A549 (cell line): ENCODE data around the gene XCR1. TPM values are rescaled to one million over a fixed set of nuclear protein-coding genes. Genes with fewer than 3 reads are reported as not detected.

Experiments used
- ATAC-seq, 2 experiments: fragments of 200-7000 bp in 1 of 2; fragments of >200 bp in 1 of 2; cut with Nextera tagmentation in 1 of 2; cut with Tn5 transposase in 1 of 2; 3 replicates each; pipeline versions ENCODE4 v1.8.0 to v1.9.1; 2018 to 2020; ENCODE audit warnings: mild to moderate bottlenecking in 1 of 2, moderate library complexity in 1 of 2
- CTCF ChIA-PET: fragments of 300-600 bp; sonication (Branson Sonifier 250); formaldehyde crosslinking; extraction: SDS; loops from one replicate; lab custom pipeline; 2021; ENCODE audit warnings: antibody characterized with exemption, inconsistent platforms; lab: Yijun Ruan, JAX
- POLR2A ChIA-PET: fragments of 350-600 bp; formaldehyde crosslinking; extraction: SDS; loops from one replicate; lab custom pipeline; 2021; ENCODE audit warnings: antibody characterized with exemption, inconsistent platforms; lab: Yijun Ruan, JAX
- DNase-seq, 2 experiments: peaks; one replicate each; pipeline versions ENCODE4 v3.0.0 to v3.0.0-alpha.2; 2011 to 2016; ENCODE audit warnings: low read depth in 1 of 2, low spot score in 1 of 2
- FAIRE-seq: peaks from 2 replicates; lab custom pipeline; 2011; peaks lifted over from hg19 to GRCh38; lab: Jason Lieb, UNC
- H3K27ac ChIP-seq, 2 experiments: fragments of >200 bp; sonication (Bioruptor Twin); formaldehyde crosslinking; 3 replicates each; pipeline ENCODE4 v1.5.1; 2016 to 2017
- H3K4me1 ChIP-seq: fragments of >200 bp; sonication (Bioruptor Twin); formaldehyde crosslinking; 3 replicates; pipeline ENCODE4 v1.6.1; 2016
- H3K4me2 ChIP-seq: fragments of >200 bp; sonication (Bioruptor Twin); formaldehyde crosslinking; 3 replicates; pipeline ENCODE4 v1.6.1; 2016
- H3K4me3 ChIP-seq: fragments of >200 bp; sonication (Bioruptor Twin); formaldehyde crosslinking; 3 replicates; pipeline ENCODE4 v1.5.1; 2016
- H3K9me3 ChIP-seq: fragments of >200 bp; sonication (Bioruptor Twin); formaldehyde crosslinking; 3 replicates; pipeline ENCODE4 v1.6.1; 2016
- BHLHE40 ChIP-seq: IDR thresholded peaks from 2 replicates; pipeline ENCODE4 v1.6.1; 2012; ENCODE audit warnings: low read depth, low read length, inconsistent platforms
- CBX2 ChIP-seq: fragments of 200-600 bp; sonication (generic); IDR thresholded peaks from 2 replicates; pipeline ENCODE4 v1.6.1; 2016; ENCODE audit warnings: low read depth, mild to moderate bottlenecking, borderline replicate concordance
- CHD4 ChIP-seq: fragments of 200-600 bp; sonication (generic); IDR thresholded peaks from 2 replicates; pipeline ENCODE4 v1.6.1; 2016; ENCODE audit warnings: antibody characterized with exemption, mild to moderate bottlenecking, borderline replicate concordance
- EHF ChIP-seq: fragments of 250-450 bp; sonication (Bioruptor Pico); IDR thresholded peaks from 2 replicates; pipeline ENCODE4 v1.5.0; 2020; ENCODE audit warnings: mild to moderate bottlenecking
- ESRRA ChIP-seq: fragments of 150-350 bp; IDR thresholded peaks from 2 replicates; pipeline ENCODE4 v1.6.1; 2014; ENCODE audit warnings: mild to moderate bottlenecking, low read length, borderline replicate concordance
- FOSL2 ChIP-seq, 2 experiments: fragments of 450-650 bp in 1 of 2; fragments of >200 bp in 1 of 2; sonication (Bioruptor Twin) in 1 of 2; formaldehyde crosslinking; IDR thresholded peaks; 2 replicates each; pipeline versions ENCODE4 v1.5.0 to v1.6.1; 2016 to 2020; ENCODE audit warnings: mild to moderate bottlenecking in 1 of 2, moderate library complexity in 1 of 2
- FOXS1 ChIP-seq: fragments of 250-450 bp; sonication (Bioruptor Pico); IDR thresholded peaks from 2 replicates; pipeline ENCODE4 v1.5.0; 2020; ENCODE audit warnings: mild to moderate bottlenecking, moderate library complexity
- HOXB13 ChIP-seq: fragments of 250-450 bp; sonication (Bioruptor Pico); IDR thresholded peaks from 2 replicates; pipeline ENCODE4 v1.5.0; 2020; ENCODE audit warnings: low read depth, mild to moderate bottlenecking, moderate library complexity
- HOXB5 ChIP-seq: fragments of 250-450 bp; sonication (Bioruptor Pico); IDR thresholded peaks from 2 replicates; pipeline ENCODE4 v1.5.0; 2020; ENCODE audit warnings: mild to moderate bottlenecking, moderate library complexity
- JUN ChIP-seq, 2 experiments: fragments of >200 bp; sonication (Bioruptor Twin); formaldehyde crosslinking; IDR thresholded peaks; 2 replicates in 1 of 2; 3 replicates in 1 of 2; pipeline ENCODE4 v1.6.1; 2016 to 2017
- KDM5A ChIP-seq: fragments of 200-600 bp; sonication (generic); IDR thresholded peaks from 2 replicates; pipeline ENCODE4 v1.6.1; 2016; ENCODE audit warnings: antibody characterized with exemption, mild to moderate bottlenecking
- MYC ChIP-seq: IDR thresholded peaks from 2 replicates; pipeline ENCODE4 v1.6.1; 2012; ENCODE audit warnings: mild to moderate bottlenecking, inconsistent platforms, low read length, improper control_type of control experiment, borderline replicate concordance
- NFE2L2 ChIP-seq: fragments of 150-350 bp; conservative IDR thresholded peaks from 2 replicates; pipeline ENCODE4 v1.6.1; 2014; ENCODE audit warnings: low read length
- NR3C1 ChIP-seq: fragments of >200 bp; sonication (Bioruptor Twin); formaldehyde crosslinking; IDR thresholded peaks from 3 replicates; pipeline ENCODE4 v1.6.1; 2017
- POLR2AphosphoS2 ChIP-seq: conservative IDR thresholded peaks from 2 replicates; pipeline ENCODE4 v1.6.1; 2012; ENCODE audit warnings: low read length, improper control_type of control experiment, inconsistent platforms
- TFCP2L1 ChIP-seq: fragments of 250-450 bp; sonication (Bioruptor Pico); IDR thresholded peaks from 2 replicates; pipeline ENCODE4 v1.5.0; 2021; ENCODE audit warnings: mild to moderate bottlenecking
- TP53 ChIP-seq: fragments of 250-450 bp; sonication (Bioruptor Pico); IDR thresholded peaks from 2 replicates; pipeline ENCODE4 v1.5.0; 2021; ENCODE audit warnings: mild to moderate bottlenecking, moderate library complexity
- ZC3H11A ChIP-seq: fragments of 450-650 bp; IDR thresholded peaks from 2 replicates; pipeline ENCODE4 v1.6.1; 2014; ENCODE audit warnings: antibody characterized with exemption, mild to moderate bottlenecking
- ZFP36 ChIP-seq: fragments of 450-650 bp; IDR thresholded peaks from 2 replicates; pipeline ENCODE4 v1.6.1; 2014; ENCODE audit warnings: borderline replicate concordance; ENCODE audit not compliant: partially characterized antibody
- WGBS: methylation state at CpG from one replicate; pipeline ENCODE4 v1.1.6; 2017; ENCODE audit errors: missing lambda C conversion rate; 5-methylcytosine and 5-hydroxymethylcytosine counted together
- polyA plus RNA-seq, 4 experiments: library from polyadenylated mRNA; depleted of rRNA in 3 of 4; stranded (reverse); fragments of >200 nt; fragmentation: RNase III in 1 of 4; extraction: RNeasy Plus Mini Kit Qiagen cat#74134 plus additional on column Dnase treatment in 1 of 4; gene quantifications; 2 replicates in 3 of 4; 3 replicates in 1 of 4; pipeline ENCODE4 v1.2.3, GENCODE V29; 2011 to 2017
- TF ChIP-seq, protein P1 (sequence below): IDR thresholded peaks from 2 replicates; pipeline ENCODE4 v1.6.1; 2012
- TF ChIP-seq, protein P2 (sequence below): fragments of 250-450 bp; sonication (Bioruptor Pico); IDR thresholded peaks from 2 replicates; pipeline ENCODE4 v1.5.0; 2021; ENCODE audit warnings: mild to moderate bottlenecking, moderate library complexity, borderline replicate concordance
- TF ChIP-seq, protein P3 (sequence below): IDR thresholded peaks from 2 replicates; pipeline ENCODE4 v1.6.1; 2012
- TF ChIP-seq, protein P4 (sequence below): fragments of 150-350 bp; IDR thresholded peaks from 2 replicates; pipeline ENCODE4 v1.6.1; 2014; ENCODE audit warnings: low read depth, mild to moderate bottlenecking, low read length
- TF ChIP-seq, protein P5 (sequence below): fragments of 450-650 bp; IDR thresholded peaks from 2 replicates; pipeline ENCODE4 v1.6.1; 2014; ENCODE audit warnings: antibody characterized with exemption
- TF ChIP-seq, protein P6 (sequence below): fragments of 250-450 bp; sonication (Bioruptor Pico); IDR thresholded peaks from 2 replicates; pipeline ENCODE4 v1.5.0; 2020; ENCODE audit warnings: low read depth, mild to moderate bottlenecking, moderate library complexity

XCR1 gene
- polyA plus RNA-seq, 2 of the 4 experiments (the other 2 are of a cell fraction): not detected

DNA sequence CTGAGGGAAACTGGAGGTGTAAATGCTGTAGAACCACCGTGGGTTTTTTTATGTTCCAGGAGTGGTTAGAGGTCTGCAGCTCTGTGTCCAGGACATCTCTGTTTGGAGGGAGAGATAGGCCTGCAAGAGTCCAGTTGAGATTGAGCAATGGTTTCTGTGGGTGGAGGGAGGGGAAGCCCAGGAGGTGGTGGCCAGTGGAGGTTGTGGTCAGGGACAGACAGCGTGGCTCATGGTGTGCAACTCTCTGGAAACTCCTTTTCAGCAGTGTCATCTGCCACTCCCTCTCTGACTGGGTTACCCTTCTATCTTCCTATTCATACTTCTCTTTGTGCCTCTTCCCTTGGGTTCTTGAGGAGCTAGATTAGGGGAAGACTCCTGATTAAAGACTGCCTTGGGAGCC lies 9.6 kb downstream of the XCR1 start:
- Histone ChIP-seq H3K27ac (no peak overlapping the region), H3K4me1 (no peaks in the 10 kb centered on the region), H3K9me3 (no peaks in the 10 kb centered on the region), H3K4me2 (no peak overlapping the region), H3K4me3 (no peak overlapping the region)
- no peak for ATAC-seq
- no peak for TF ChIP-seq ZC3H11A
- no peak for TF ChIP-seq BHLHE40
- TF ChIP-seq MYC: no peak
- TF ChIP-seq TP53 (CRISPR knock-in tag): no peak
- TF ChIP-seq KDM5A: no peak
- no peak for TF ChIP-seq NR3C1
- TF ChIP-seq POLR2AphosphoS2: no peak
- TF ChIP-seq ESRRA: no peak
- no peak for TF ChIP-seq CBX2
- TF ChIP-seq, protein P1, sequence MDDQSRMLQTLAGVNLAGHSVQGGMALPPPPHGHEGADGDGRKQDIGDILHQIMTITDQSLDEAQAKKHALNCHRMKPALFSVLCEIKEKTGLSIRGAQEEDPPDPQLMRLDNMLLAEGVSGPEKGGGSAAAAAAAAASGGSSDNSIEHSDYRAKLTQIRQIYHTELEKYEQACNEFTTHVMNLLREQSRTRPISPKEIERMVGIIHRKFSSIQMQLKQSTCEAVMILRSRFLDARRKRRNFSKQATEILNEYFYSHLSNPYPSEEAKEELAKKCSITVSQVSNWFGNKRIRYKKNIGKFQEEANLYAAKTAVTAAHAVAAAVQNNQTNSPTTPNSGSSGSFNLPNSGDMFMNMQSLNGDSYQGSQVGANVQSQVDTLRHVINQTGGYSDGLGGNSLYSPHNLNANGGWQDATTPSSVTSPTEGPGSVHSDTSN: no peak
- TF ChIP-seq NFE2L2: no peak
- TF ChIP-seq, protein P2, sequence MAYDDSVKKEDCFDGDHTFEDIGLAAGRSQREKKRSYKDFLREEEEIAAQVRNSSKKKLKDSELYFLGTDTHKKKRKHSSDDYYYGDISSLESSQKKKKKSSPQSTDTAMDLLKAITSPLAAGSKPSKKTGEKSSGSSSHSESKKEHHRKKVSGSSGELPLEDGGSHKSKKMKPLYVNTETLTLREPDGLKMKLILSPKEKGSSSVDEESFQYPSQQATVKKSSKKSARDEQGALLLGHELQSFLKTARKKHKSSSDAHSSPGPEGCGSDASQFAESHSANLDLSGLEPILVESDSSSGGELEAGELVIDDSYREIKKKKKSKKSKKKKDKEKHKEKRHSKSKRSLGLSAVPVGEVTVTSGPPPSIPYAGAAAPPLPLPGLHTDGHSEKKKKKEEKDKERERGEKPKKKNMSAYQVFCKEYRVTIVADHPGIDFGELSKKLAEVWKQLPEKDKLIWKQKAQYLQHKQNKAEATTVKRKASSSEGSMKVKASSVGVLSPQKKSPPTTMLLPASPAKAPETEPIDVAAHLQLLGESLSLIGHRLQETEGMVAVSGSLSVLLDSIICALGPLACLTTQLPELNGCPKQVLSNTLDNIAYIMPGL: no peak
- no peak for TF ChIP-seq CHD4
- no peak for TF ChIP-seq EHF (CRISPR knock-in tag)
- TF ChIP-seq, protein P3, sequence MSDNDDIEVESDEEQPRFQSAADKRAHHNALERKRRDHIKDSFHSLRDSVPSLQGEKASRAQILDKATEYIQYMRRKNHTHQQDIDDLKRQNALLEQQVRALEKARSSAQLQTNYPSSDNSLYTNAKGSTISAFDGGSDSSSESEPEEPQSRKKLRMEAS: no peak
- TF ChIP-seq, protein P4, sequence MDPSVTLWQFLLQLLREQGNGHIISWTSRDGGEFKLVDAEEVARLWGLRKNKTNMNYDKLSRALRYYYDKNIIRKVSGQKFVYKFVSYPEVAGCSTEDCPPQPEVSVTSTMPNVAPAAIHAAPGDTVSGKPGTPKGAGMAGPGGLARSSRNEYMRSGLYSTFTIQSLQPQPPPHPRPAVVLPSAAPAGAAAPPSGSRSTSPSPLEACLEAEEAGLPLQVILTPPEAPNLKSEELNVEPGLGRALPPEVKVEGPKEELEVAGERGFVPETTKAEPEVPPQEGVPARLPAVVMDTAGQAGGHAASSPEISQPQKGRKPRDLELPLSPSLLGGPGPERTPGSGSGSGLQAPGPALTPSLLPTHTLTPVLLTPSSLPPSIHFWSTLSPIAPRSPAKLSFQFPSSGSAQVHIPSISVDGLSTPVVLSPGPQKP: no peak
- TF ChIP-seq JUN (IDR thresholded peaks at IDR 0.05): no peak
- TF ChIP-seq ZFP36: no peak
- TF ChIP-seq FOXS1 (CRISPR knock-in tag): no peak
- TF ChIP-seq FOSL2 (IDR thresholded peaks at IDR 0.05): no peak
- TF ChIP-seq FOSL2 (CRISPR knock-in tag; IDR thresholded peaks at IDR 0.05): no peak
- CTCF ChIA-PET: interaction anchor here (1.0 kb wide), 1 partner anchor 62 kb away, joined by 3 read pairs; no protein-coding TSS in a partner anchor
- DNase-seq: no peak
- POLR2A ChIA-PET: no interaction called here
- FAIRE-seq: no peak
- WGBS: 27% methylated on average over 2 of the region's 2 CpGs

DNA sequence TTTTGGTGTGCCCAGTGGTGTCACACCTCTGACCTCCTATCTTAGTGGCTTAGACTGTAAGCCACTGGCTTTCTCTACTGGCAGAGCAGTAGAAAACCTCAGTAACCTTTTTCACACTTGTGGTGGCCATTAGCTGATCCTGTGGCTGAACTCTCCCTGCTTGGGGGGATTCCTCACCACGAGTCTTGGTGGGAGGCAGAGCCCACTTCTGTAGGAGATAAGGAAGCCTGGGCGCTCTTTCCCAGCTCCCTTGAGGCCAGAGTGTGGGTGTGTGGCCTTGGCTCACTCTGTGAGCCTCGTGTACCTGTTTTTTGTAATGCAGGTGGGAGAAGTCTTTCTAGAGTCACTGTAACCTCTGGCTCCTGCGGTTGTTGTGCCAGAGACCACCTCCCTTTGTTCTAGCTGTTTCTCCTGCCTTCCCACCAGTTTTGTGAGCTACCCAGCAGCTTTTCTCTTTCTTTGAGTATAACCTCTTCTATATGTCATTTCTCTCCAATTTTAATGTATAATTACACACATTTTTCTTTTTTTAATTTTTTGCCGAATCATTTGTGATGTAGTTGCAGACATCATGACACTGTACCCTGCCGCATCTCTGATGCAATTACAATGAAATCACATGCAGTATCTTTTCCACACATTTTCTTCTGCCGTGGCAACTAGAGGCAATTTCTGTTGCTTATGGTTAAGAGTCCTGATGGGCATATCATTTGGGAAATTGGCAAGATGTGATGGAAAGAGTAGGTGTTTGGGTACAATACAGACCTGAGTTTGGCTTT lies 13.8 kb downstream of the XCR1 start:
- TF ChIP-seq ZC3H11A: no peak
- TF ChIP-seq, protein P5, sequence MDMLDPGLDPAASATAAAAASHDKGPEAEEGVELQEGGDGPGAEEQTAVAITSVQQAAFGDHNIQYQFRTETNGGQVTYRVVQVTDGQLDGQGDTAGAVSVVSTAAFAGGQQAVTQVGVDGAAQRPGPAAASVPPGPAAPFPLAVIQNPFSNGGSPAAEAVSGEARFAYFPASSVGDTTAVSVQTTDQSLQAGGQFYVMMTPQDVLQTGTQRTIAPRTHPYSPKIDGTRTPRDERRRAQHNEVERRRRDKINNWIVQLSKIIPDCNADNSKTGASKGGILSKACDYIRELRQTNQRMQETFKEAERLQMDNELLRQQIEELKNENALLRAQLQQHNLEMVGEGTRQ: no peak
- no peak for TF ChIP-seq JUN (IDR thresholded peaks at IDR 0.05)
- TF ChIP-seq, protein P6, sequence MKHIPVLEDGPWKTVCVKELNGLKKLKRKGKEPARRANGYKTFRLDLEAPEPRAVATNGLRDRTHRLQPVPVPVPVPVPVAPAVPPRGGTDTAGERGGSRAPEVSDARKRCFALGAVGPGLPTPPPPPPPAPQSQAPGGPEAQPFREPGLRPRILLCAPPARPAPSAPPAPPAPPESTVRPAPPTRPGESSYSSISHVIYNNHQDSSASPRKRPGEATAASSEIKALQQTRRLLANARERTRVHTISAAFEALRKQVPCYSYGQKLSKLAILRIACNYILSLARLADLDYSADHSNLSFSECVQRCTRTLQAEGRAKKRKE (CRISPR knock-in tag): no peak
- no peak for TF ChIP-seq HOXB13 (CRISPR knock-in tag)
- TF ChIP-seq POLR2AphosphoS2: no peak
- no peak for TF ChIP-seq TFCP2L1 (CRISPR knock-in tag)
- no peak for TF ChIP-seq NR3C1
- no peak for TF ChIP-seq CBX2
- TF ChIP-seq HOXB5 (CRISPR knock-in tag): no peak
- TF ChIP-seq, protein P4: no peak
- Histone ChIP-seq H3K27ac (no peak overlapping the region), H3K9me3 (no peaks in the 10 kb centered on the region), H3K4me3 (no peak overlapping the region), H3K4me2 (no peak overlapping the region), H3K4me1 (no peaks in the 10 kb centered on the region)
- DNase-seq: no peak
- CTCF ChIA-PET: no interaction called here
- no peak for ATAC-seq
- 36% methylated on average over 7 of the region's 7 CpGs for WGBS
- POLR2A ChIA-PET: no interaction called here
- no peak for FAIRE-seq
